ENCODE measurements around the gene ERC2. TPM values are rescaled to one million over a fixed set of nuclear protein-coding genes. Genes with fewer than 3 reads are reported as not detected.

The ERC2 gene
- total and polyA plus RNA-seq, 11 donors: 0.16 to 3.8 (median 1.6) TPM

- WGBS, 4 donors: 77 to 89% (median 82%) methylated on average over 8 of the region's 8 CpGs
- H3K4me3 ChIP-seq: no peak overlapping the region
- no peak overlapping the region for H3K27ac ChIP-seq
- DNase-seq: no peak
- TF ChIP-seq POLR2A (IDR thresholded peaks at IDR 0.05) (no peak), CTCF (IDR thresholded peaks at IDR 0.05) (no peak)
- no peaks in the 10 kb centered on the region for H3K36me3 ChIP-seq
- peaks cover 0 to 18% (median 0%) of the 10 kb centered on the region in 9 donors for H3K27me3 ChIP-seq
- no peaks in the 10 kb centered on the region for H3K9me3 ChIP-seq
- ATAC-seq: no peak
- no peaks in the 10 kb centered on the region for H3K4me1 ChIP-seq
- intact Hi-C loops (cut with DNase I): loop anchor here in 1 of 10 donors (10.0 kb wide), 1 partner anchor 58 kb away; no protein-coding TSS in a partner anchor
Observed at GRCh38 chr3:55816794-55817576, 651.3 kb downstream of the ERC2 start.

GRCh38 chr3:55815262-55815661 lies 653.0 kb downstream of the ERC2 start:
- Histone ChIP-seq H3K4me3 (no peak overlapping the region), H3K27ac (no peak overlapping the region), H3K4me1 (no peaks in the 10 kb centered on the region), H3K9me3 (no peaks in the 10 kb centered on the region), H3K36me3 (no peaks in the 10 kb centered on the region), H3K27me3 (peaks cover 0 to 5% (median 0%) of the 10 kb centered on the region in 9 donors)
- 86 to 90% (median 87%) methylated on average over 6 of the region's 6 CpGs for WGBS, 4 donors
- ATAC-seq (no peak), DNase-seq (no peak)
- intact Hi-C loops (cut with DNase I): loop anchor here in 1 of 10 donors (10.0 kb wide), 1 partner anchor 60 kb away; no protein-coding TSS in a partner anchor
- no peak for TF ChIP-seq CTCF (IDR thresholded peaks at IDR 0.05)
- no peak for TF ChIP-seq POLR2A (IDR thresholded peaks at IDR 0.05)

- TF ChIP-seq POLR2A (IDR thresholded peaks at IDR 0.05) (no peak), CTCF (IDR thresholded peaks at IDR 0.05) (no peak)
- Histone ChIP-seq H3K27me3 (no peaks in the 10 kb centered on the region), H3K4me1 (no peaks in the 10 kb centered on the region), H3K4me3 (no peak overlapping the region), H3K9me3 (no peaks in the 10 kb centered on the region), H3K27ac (no peak overlapping the region), H3K36me3 (no peaks in the 10 kb centered on the region)
- no peak for ATAC-seq
- 65 to 73% (median 71%) methylated on average over 3 of the region's 3 CpGs for WGBS, 4 donors
- intact Hi-C loops (cut with DNase I): loop anchor here in 1 of 10 donors (10.0 kb wide), 1 partner anchor 61 kb away; no protein-coding TSS in a partner anchor
- no peak for DNase-seq
Observed at GRCh38 chr3:55813268-55814097, 654.8 kb downstream of the ERC2 start.

Measured in heart left ventricle (tissue), 16 donors.